Right renal cortex interstitium (tissue), 3 donors: ENCODE measurements around the gene LST1. TPM values are rescaled to one million over a fixed set of nuclear protein-coding genes. Genes with fewer than 3 reads are reported as not detected.

ENCODE experiments used
- DNase-seq, 3 donors: peaks; one replicate each; pipeline ENCODE4 v3.0.0-alpha.2; 2013; ENCODE audit warnings: low read depth in 3 of 3, low spot score in 2 of 3
- polyA plus RNA-seq, 3 donors: library from polyadenylated mRNA; unstranded; fragments of 120-200 nt; gene quantifications; one replicate each; pipeline ENCODE4 v1.2.1, GENCODE V29; 2013; ENCODE audit not compliant: insufficient read length in 3 of 3

Gene LST1
- polyA plus RNA-seq, 3 donors = 4.9 to 6.5 (median 5.2) TPM

- no peak for DNase-seq
Observed at GRCh38 chr6:31559958-31560696, 25.9 kb upstream of the LST1 start.

GRCh38 chr6:31560697-31561058 is 25.4 kb upstream of the LST1 start:
- DNase-seq = no peak

GRCh38 chr6:31567531-31568370 is 18.3 kb upstream of the LST1 start:
- DNase-seq = no peak

GRCh38 chr6:31568537-31568961 is 17.5 kb upstream of the LST1 start:
- no peak for DNase-seq

- no peak for DNase-seq
Observed at GRCh38 chr6:31569861-31570536, 16.1 kb upstream of the LST1 start.

GRCh38 chr6:31572041-31572911 is 13.8 kb upstream of the LST1 start, which contains the start of gene LTA:
TSS of gene LTA (plus strand) at chr6:31572289. CDS start at chr6:31572743, 454 bp downstream.
- no peak for DNase-seq

- no peak for DNase-seq
Observed at GRCh38 chr6:31573239-31574105, 12.6 kb upstream of the LST1 start.

- no peak for DNase-seq
Observed at GRCh38 chr6:31574106-31575061, 11.7 kb upstream of the LST1 start.

- no peak for DNase-seq
Observed at GRCh38 chr6:31575335-31575901, 10.7 kb upstream of the LST1 start, which contains the start of gene TNF. TSS of gene TNF (plus strand) at chr6:31575565. CDS start at chr6:31575742, 177 bp downstream.

- no peak for DNase-seq
Observed at GRCh38 chr6:31575952-31576685, 10.0 kb upstream of the LST1 start.

- DNase-seq = no peak
Observed at GRCh38 chr6:31576897-31577578, 9.0 kb upstream of the LST1 start.

- DNase-seq = no peak
Observed at GRCh38 chr6:31577579-31577966, 8.5 kb upstream of the LST1 start.

GRCh38 chr6:31578184-31579118 is 7.6 kb upstream of the LST1 start:
- no peak for DNase-seq

- no peak for DNase-seq
Observed at GRCh38 chr6:31579119-31579505, 7.0 kb upstream of the LST1 start.
